NCI-H2107 treated with DMSO at 0.1 percent for 48 hours (cell line): ENCODE data around the gene CAMK1.

Source experiments
- DNase-seq: peaks from one replicate; lab custom pipeline; 2025; ENCODE audit not compliant: unreplicated experiment; lab: John Stamatoyannopoulos, UW

The CAMK1 gene

GRCh38 chr3:9743548-9743947 is 26.2 kb downstream of the CAMK1 start:
- no peak for DNase-seq

GRCh38 chr3:9742560-9742959 is 27.2 kb downstream of the CAMK1 start:
- no peak for DNase-seq

GRCh38 chr3:9739181-9739580 is 30.6 kb downstream of the CAMK1 start:
- no peak for DNase-seq

GRCh38 chr3:9736831-9737230 is 32.9 kb downstream of the CAMK1 start:
- DNase-seq, result no peak

GRCh38 chr3:9732740-9733115 is 37.0 kb downstream of the CAMK1 start:
- DNase-seq, result no peak

GRCh38 chr3:9732080-9732739 is 37.5 kb downstream of the CAMK1 start:
- DNase-seq, result no peak

GRCh38 chr3:9731206-9732079 is 38.3 kb downstream of the CAMK1 start, which contains the start of gene BRPF1:
BRPF1 (plus strand) TSS chr3:9731735; CDS start chr3:9734141, 2,406 bp downstream.
- peak; percentile 79 for DNase-seq

- DNase-seq, result no peak
These were observed 39.0 kb downstream of the CAMK1 start for GRCh38 chr3:9730657-9731205.

GRCh38 chr3:9729419-9729818 is 40.3 kb downstream of the CAMK1 start:
- no peak for DNase-seq

- DNase-seq, result no peak
These were observed 42.0 kb downstream of the CAMK1 start for GRCh38 chr3:9727743-9728142.

- no peak for DNase-seq
These were observed 42.6 kb downstream of the CAMK1 start for GRCh38 chr3:9727041-9727595.

GRCh38 chr3:9725775-9726515 is 43.8 kb downstream of the CAMK1 start:
- DNase-seq, result no peak

GRCh38 chr3:9721700-9722060 is 48.1 kb downstream of the CAMK1 start:
- DNase-seq, result no peak

- DNase-seq, result no peak
These were observed 48.6 kb downstream of the CAMK1 start for GRCh38 chr3:9721015-9721699.

GRCh38 chr3:9718118-9718517 is 51.6 kb downstream of the CAMK1 start:
- DNase-seq, result no peak

GRCh38 chr3:9717563-9717962 is 52.2 kb downstream of the CAMK1 start:
- no peak for DNase-seq

GRCh38 chr3:9716801-9717555 is 52.8 kb downstream of the CAMK1 start:
- DNase-seq, result no peak

GRCh38 chr3:9715764-9716437 is 53.8 kb downstream of the CAMK1 start:
- DNase-seq, result no peak

GRCh38 chr3:9715136-9715535 is 54.6 kb downstream of the CAMK1 start:
- no peak for DNase-seq
